Endothelial cell of umbilical vein (primary cell): ENCODE results near the gene KRTAP4-12. TPM values are rescaled to one million over a fixed set of nuclear protein-coding genes. Genes with fewer than 3 reads are reported as not detected.

Experiments used
- BruUV-seq: library from RNA; stranded (reverse); fragments of 400-500 nt; replicated peaks from 2 replicates; lab custom pipeline; 2021; lab: Mats Ljungman, UMichigan
- CTCF ChIA-PET: fragments of 300-600, 350-600 bp; sonication (Branson Sonifier 250); formaldehyde crosslinking; loops from one replicate; lab custom pipeline; 2021; ENCODE audit warnings: antibody characterized with exemption, inconsistent platforms; lab: Charles Lee
- POLR2A ChIA-PET: fragments of 300-600, 350-600 bp; sonication (Branson Sonifier 250); formaldehyde crosslinking; loops from one replicate; lab custom pipeline; 2021; ENCODE audit warnings: antibody characterized with exemption, inconsistent platforms; lab: Charles Lee
- DNase-seq: peaks from one replicate; pipeline ENCODE4 v3.0.0-alpha.2; 2011; ENCODE audit warnings: low read depth, low spot score
- FAIRE-seq: peaks from 2 replicates; lab custom pipeline; 2011; peaks lifted over from hg19 to GRCh38; lab: Jason Lieb, UNC
- H2AFZ ChIP-seq: 2 replicates; pipeline ENCODE4 v1.6.0; 2012; ENCODE audit warnings: low read depth, low read length, control low read depth, inconsistent platforms
- H3K27ac ChIP-seq: 2 replicates; pipeline ENCODE4 v1.5.1; 2011; ENCODE audit warnings: low read depth, mild to moderate bottlenecking, control low read depth, low read length, moderate library complexity; ENCODE audit not compliant: insufficient read depth
- H3K27me3 ChIP-seq, 2 experiments: 2 replicates each; pipeline versions ENCODE4 v1.6.0 to v1.6.1; 2011; ENCODE audit warnings: low read length in 2 of 2, mixed read lengths in 1 of 2; ENCODE audit not compliant: control insufficient read depth in 2 of 2, insufficient read depth in 2 of 2
- H3K36me3 ChIP-seq, 2 experiments: 2 replicates in 1 of 2; 3 replicates in 1 of 2; pipeline ENCODE4 v1.5.1; 2011; ENCODE audit warnings: low read length in 2 of 2, mild to moderate bottlenecking in 1 of 2, moderate library complexity in 1 of 2; ENCODE audit not compliant: control insufficient read depth in 2 of 2, insufficient read depth in 2 of 2; ENCODE audit errors: extremely low read depth in 1 of 2
- H3K4me1 ChIP-seq: 3 replicates; pipeline ENCODE4 v1.5.1; 2011; ENCODE audit warnings: mild to moderate bottlenecking, low read length; ENCODE audit not compliant: control insufficient read depth, insufficient read depth; ENCODE audit errors: extremely low read depth
- H3K4me2 ChIP-seq: 2 replicates; pipeline ENCODE4 v1.6.1; 2011; ENCODE audit warnings: low read length, control low read depth, mixed read lengths; ENCODE audit not compliant: insufficient read depth
- H3K4me3 ChIP-seq, 3 experiments: fragments of 200-600 bp in 1 of 3; sonication (generic), shearing (Covaris generic) in 1 of 3; replicated peaks in 1 of 3; 2 replicates each; pipeline ENCODE4 v1.5.1; 2011 to 2016; ENCODE audit warnings: control low read depth in 3 of 3, low read length in 3 of 3, mild to moderate bottlenecking in 2 of 3, inconsistent platforms in 1 of 3, low read depth in 1 of 3, moderate library complexity in 1 of 3; ENCODE audit not compliant: insufficient read depth in 1 of 3
- H3K79me2 ChIP-seq: 2 replicates; pipeline ENCODE4 v1.6.0; 2012; ENCODE audit warnings: low read length, inconsistent platforms; ENCODE audit not compliant: control insufficient read depth, insufficient read depth
- H3K9ac ChIP-seq: replicated peaks from 2 replicates; pipeline ENCODE3; 2011; ENCODE audit warnings: low read length, control low read depth; ENCODE audit not compliant: insufficient read depth; ENCODE audit errors: extremely low read depth
- H3K9me1 ChIP-seq: replicated peaks from 3 replicates; pipeline ENCODE4 v1.6.0; 2011; ENCODE audit warnings: mild to moderate bottlenecking, low read length; ENCODE audit not compliant: control insufficient read depth, insufficient read depth; ENCODE audit errors: extremely low read depth
- H3K9me3 ChIP-seq: replicated peaks from 2 replicates; pipeline ENCODE4 v1.5.1; 2012; ENCODE audit warnings: low read length, inconsistent platforms; ENCODE audit not compliant: control insufficient read depth, insufficient read depth
- H4K20me1 ChIP-seq: replicated peaks from 2 replicates; pipeline ENCODE3; 2011; ENCODE audit warnings: mild to moderate bottlenecking, low read length; ENCODE audit not compliant: control insufficient read depth, insufficient read depth; ENCODE audit errors: extremely low read depth
- CTCF ChIP-seq, 2 donors: IDR thresholded peaks; 1 replicate in 1 of 2; 2 replicates in 1 of 2; pipeline ENCODE4 v1.5.1; 2011; ENCODE audit warnings: low read length in 2 of 2, mild to moderate bottlenecking in 2 of 2, moderate library complexity in 2 of 2, control low read depth in 1 of 2, inconsistent platforms in 1 of 2, low read depth in 1 of 2; ENCODE audit not compliant: insufficient read depth in 1 of 2; ENCODE audit errors: extremely low read depth in 1 of 2
- EZH2 ChIP-seq: IDR thresholded peaks from 2 replicates; pipeline ENCODE4 v1.6.1; 2012; ENCODE audit warnings: borderline replicate concordance, low read depth, mild to moderate bottlenecking, moderate library complexity, low read length, inconsistent platforms; ENCODE audit not compliant: severe bottlenecking
- FOS ChIP-seq: IDR thresholded peaks from 2 replicates; pipeline ENCODE4 v1.6.1; 2011; ENCODE audit warnings: mild to moderate bottlenecking, low read length, moderate library complexity, borderline replicate concordance; ENCODE audit not compliant: insufficient read depth
- GATA2 ChIP-seq: IDR thresholded peaks from 2 replicates; pipeline ENCODE4 v1.7.0; 2011; ENCODE audit warnings: low read depth, mild to moderate bottlenecking, moderate library complexity, mixed read lengths, low read length; ENCODE audit not compliant: insufficient read length, insufficient read depth
- JUN ChIP-seq: IDR thresholded peaks from 2 replicates; pipeline ENCODE4 v1.6.1; 2011; ENCODE audit warnings: borderline replicate concordance, low read depth; ENCODE audit not compliant: insufficient read length, insufficient read depth
- MAX ChIP-seq: IDR thresholded peaks from 2 replicates; pipeline ENCODE4 v1.6.1; 2011; ENCODE audit not compliant: insufficient read depth, insufficient read length
- MYC ChIP-seq: IDR thresholded peaks from one replicate; pipeline ENCODE4 v1.6.1; 2011; ENCODE audit warnings: mild to moderate bottlenecking, low read depth, low read length
- POLR2A ChIP-seq: IDR thresholded peaks from 2 replicates; pipeline ENCODE4 v1.6.1; 2012; ENCODE audit warnings: low read depth, mild to moderate bottlenecking, control low read depth, low read length
- POLR2AphosphoS5 ChIP-seq: IDR thresholded peaks from 2 replicates; pipeline ENCODE4 v1.6.1; 2012; ENCODE audit warnings: low read depth, mild to moderate bottlenecking, control low read depth, low read length, moderate library complexity; ENCODE audit not compliant: insufficient read depth
- dilution Hi-C: fragments of 300-500 bp; cut with MboI; formaldehyde crosslinking; loops from one replicate; pipeline ENCODE4 v1.15.0; 2019; ENCODE audit warnings: low sequenced_read_pairs; ENCODE audit not compliant: extremely low pct_ligation_motif_present
- intact Hi-C: fragments of 100-400 bp; cut with micrococcal nuclease; formaldehyde crosslinking; loops from one replicate; pipeline ENCODE4 v1.10.0; 2022
- polyA plus RNA-seq, 4 experiments: library from polyadenylated mRNA; depleted of rRNA in 3 of 4; stranded (reverse) in 3 of 4; unstranded in 1 of 4; fragments of >200 nt; gene quantifications; 2 replicates each; pipeline versions ENCODE4 v1.2.1 to v1.2.3, GENCODE V29; 2011 to 2012; ENCODE audit warnings: missing spikeins in 1 of 4
- total RNA-seq: library from RNA; stranded (reverse); gene quantifications from 2 replicates; pipeline ENCODE4 v1.2.3, GENCODE V29; 2021

KRTAP4-12 gene
- total and polyA plus RNA-seq, 2 donors (not counting 3 experiments of a cell fraction or from before 2014, with no cell fraction given): not detected

- Histone ChIP-seq H3K79me2 (no peaks in the 10 kb centered on the region), H3K27me3 (no peaks in the 10 kb centered on the region), H3K4me2 (no peak overlapping the region), H2AFZ (no peak overlapping the region), H3K9ac (no peak overlapping the region), H3K36me3 (no peaks in the 10 kb centered on the region), H3K4me3 (no peak overlapping the region), H4K20me1 (no peaks in the 10 kb centered on the region), H3K4me1 (no peaks in the 10 kb centered on the region), H3K9me1 (no peaks in the 10 kb centered on the region), H3K27ac (no peak overlapping the region), H3K9me3 (no peaks in the 10 kb centered on the region)
- TF ChIP-seq MYC (no peak), POLR2A (no peak), FOS (no peak), POLR2AphosphoS5 (no peak), MAX (no peak)
- POLR2A ChIA-PET: no interaction called here
- dilution Hi-C loops: no loop called here
- CTCF ChIA-PET: no interaction called here
- DNase-seq: no peak
- BruUV-seq: no TSS peak
- intact Hi-C loops: no loop called here
- no peak for FAIRE-seq
Measured at GRCh38 chr17:41153856-41154255, 29.9 kb upstream of the KRTAP4-12 start.

GRCh38 chr17:41151525-41151924 is 27.5 kb upstream of the KRTAP4-12 start:
- intact Hi-C loops: no loop called here

More at GRCh38 chr17:41151525-41151924, 27.5 kb upstream of the KRTAP4-12 start:
- Histone ChIP-seq H3K9ac (no peak overlapping the region), H3K9me3 (no peaks in the 10 kb centered on the region), H3K4me2 (no peak overlapping the region), H2AFZ (no peak overlapping the region), H3K27me3 (no peaks in the 10 kb centered on the region), H3K9me1 (no peaks in the 10 kb centered on the region), H3K27ac (no peak overlapping the region), H4K20me1 (no peaks in the 10 kb centered on the region), H3K36me3 (no peaks in the 10 kb centered on the region), H3K4me1 (no peaks in the 10 kb centered on the region), H3K4me3 (no peak overlapping the region), H3K79me2 (no peaks in the 10 kb centered on the region)
- no TSS peak for BruUV-seq
- dilution Hi-C loops: no loop called here
- FAIRE-seq (no peak), DNase-seq (no peak)
- POLR2A ChIA-PET: no interaction called here
- TF ChIP-seq GATA2 (no peak), EZH2 (no peak), MYC (no peak), CTCF (IDR thresholded peaks at IDR 0.05; ENCODE audit: extremely low read depth in 1 of 2, insufficient read depth in 1 of 2, low read depth in 1 of 2, low read length in 2 of 2) (no peak), POLR2AphosphoS5 (no peak), FOS (no peak), MAX (no peak), JUN (no peak), POLR2A (no peak)
- CTCF ChIA-PET: no interaction called here
